HepG2 (cell line): Measurements from ENCODE around the gene ZNF12.

Experiments used
- ARID4A ChIP-seq: sonication (generic); formaldehyde crosslinking; IDR thresholded peaks from 2 replicates; pipeline ENCODE4 v1.5.0; 2020; ENCODE audit warnings: mild to moderate bottlenecking, missing genetic modification reagents, borderline replicate concordance
- ATF7 ChIP-seq, 2 experiments: fragments of 450-650 bp in 1 of 2; sonication (generic) in 1 of 2; formaldehyde crosslinking in 1 of 2; IDR thresholded peaks; 2 replicates each; pipeline versions ENCODE4 v1.4.0 to v1.6.1; 2016 to 2020; ENCODE audit warnings: antibody characterized with exemption in 1 of 2, mild to moderate bottlenecking in 1 of 2, missing genetic modification reagents in 1 of 2
- CREB1 ChIP-seq, 2 experiments: fragments of 450-650 bp in 1 of 2; IDR thresholded peaks; 2 replicates each; pipeline ENCODE4 v1.6.1; 2016 to 2017; ENCODE audit warnings: control low read depth in 1 of 2, mild to moderate bottlenecking in 1 of 2, missing compliant biosample characterization in 1 of 2, missing genetic modification characterization in 1 of 2
- CTCF ChIP-seq: sonication (generic); formaldehyde crosslinking; IDR thresholded peaks from 2 replicates; pipeline ENCODE4 v1.5.0; 2020; ENCODE audit warnings: mild to moderate bottlenecking, missing genetic modification reagents, moderate library complexity
- DNMT3B ChIP-seq: conservative IDR thresholded peaks from 2 replicates; pipeline ENCODE4 v1.6.1; 2016; ENCODE audit warnings: missing biosample characterization, control low read depth
- EP300 ChIP-seq, 3 experiments: sonication (generic) in 1 of 3; formaldehyde crosslinking in 1 of 3; IDR thresholded peaks; 2 replicates each; pipeline versions ENCODE4 v1.5.1 to v1.6.1; 2011 to 2020; ENCODE audit warnings: low read depth in 2 of 3, low read length in 2 of 3, borderline replicate concordance in 1 of 3, improper control_type of control experiment in 1 of 3, mild to moderate bottlenecking in 1 of 3, missing genetic modification reagents in 1 of 3, moderate library complexity in 1 of 3
- FOXM1 ChIP-seq: sonication (generic); formaldehyde crosslinking; IDR thresholded peaks from 2 replicates; pipeline ENCODE4 v1.5.0; 2020; ENCODE audit warnings: missing genetic modification reagents
- NCOA1 ChIP-seq: sonication (generic); formaldehyde crosslinking; IDR thresholded peaks from 2 replicates; pipeline ENCODE4 v1.9.0; 2021; ENCODE audit warnings: missing genetic modification reagents
- POLR2AphosphoS5 ChIP-seq: IDR thresholded peaks from 2 replicates; pipeline ENCODE4 v1.6.1; 2012; ENCODE audit warnings: low read depth, low read length
- RAD51 ChIP-seq: fragments of 450-650 bp; IDR thresholded peaks from 2 replicates; pipeline ENCODE4 v1.6.1; 2016; ENCODE audit warnings: borderline replicate concordance
- STAT6 ChIP-seq: sonication (generic); formaldehyde crosslinking; IDR thresholded peaks from 2 replicates; pipeline ENCODE4 v1.4.0; 2020; ENCODE audit warnings: missing genetic modification reagents, mild to moderate bottlenecking, borderline replicate concordance
- ZNF138 ChIP-seq: sonication (generic); formaldehyde crosslinking; IDR thresholded peaks from 2 replicates; pipeline ENCODE4 v1.5.0; 2020; ENCODE audit warnings: mild to moderate bottlenecking, low read depth, missing genetic modification reagents
- ZNF354B ChIP-seq: sonication (generic); formaldehyde crosslinking; IDR thresholded peaks from 2 replicates; pipeline ENCODE4 v1.8.0; 2022; ENCODE audit warnings: mild to moderate bottlenecking, missing genetic modification reagents
- ZNF660 ChIP-seq: sonication (generic); formaldehyde crosslinking; IDR thresholded peaks from 2 replicates; pipeline ENCODE4 v1.5.1; 2020; ENCODE audit warnings: mild to moderate bottlenecking, low read depth, missing genetic modification reagents, borderline replicate concordance

- TF ChIP-seq EP300 (IDR thresholded peaks at IDR 0.05; ENCODE audit: low read depth in 2 of 2, low read length in 2 of 2) (no peak), EP300 (CRISPR knock-in tag; IDR thresholded peaks at IDR 0.05; ENCODE audit: borderline replicate concordance) (no peak), STAT6 (CRISPR knock-in tag) (no peak), ZNF354B (CRISPR knock-in tag) (no peak), ZNF660 (CRISPR knock-in tag) (no peak), ARID4A (CRISPR knock-in tag) (no peak), NCOA1 (no peak), FOXM1 (CRISPR knock-in tag) (no peak), CREB1 (IDR thresholded peaks at IDR 0.05) (no peak), CREB1 (CRISPR knock-in tag; IDR thresholded peaks at IDR 0.05) (no peak), POLR2AphosphoS5 (no peak), DNMT3B (CRISPR knock-in tag) (no peak), CTCF (CRISPR knock-in tag) (no peak), RAD51 (no peak), ZNF138 (no peak), ATF7 (IDR thresholded peaks at IDR 0.05) (no peak), ATF7 (CRISPR knock-in tag; IDR thresholded peaks at IDR 0.05) (no peak)
Observed at GRCh38 chr7:6647541-6647940, 59.2 kb downstream of the ZNF12 start.
